Astrocyte of the spinal cord (primary cell): Measurements from ENCODE around the gene GALNT10.

Experiments
- DNase-seq: peaks from one replicate; pipeline ENCODE4 v3.0.0; 2011; ENCODE audit warnings: low read depth, low spot score
- H3K4me3 ChIP-seq: 2 replicates; pipeline ENCODE4 v1.5.1; 2011; ENCODE audit warnings: low read depth, mild to moderate bottlenecking, low read length, moderate library complexity
- in situ Hi-C: cut with HindIII; loops from 2 replicates; pipeline ENCODE4 v1.10.0; 2017; ENCODE audit warnings: low sequenced_read_pairs
- TF ChIP-seq, protein P1 (sequence below): IDR thresholded peaks from 2 replicates; pipeline ENCODE4 v1.5.1; 2012; ENCODE audit warnings: low read depth, mild to moderate bottlenecking, low read length, inconsistent platforms

GALNT10 gene

DNA sequence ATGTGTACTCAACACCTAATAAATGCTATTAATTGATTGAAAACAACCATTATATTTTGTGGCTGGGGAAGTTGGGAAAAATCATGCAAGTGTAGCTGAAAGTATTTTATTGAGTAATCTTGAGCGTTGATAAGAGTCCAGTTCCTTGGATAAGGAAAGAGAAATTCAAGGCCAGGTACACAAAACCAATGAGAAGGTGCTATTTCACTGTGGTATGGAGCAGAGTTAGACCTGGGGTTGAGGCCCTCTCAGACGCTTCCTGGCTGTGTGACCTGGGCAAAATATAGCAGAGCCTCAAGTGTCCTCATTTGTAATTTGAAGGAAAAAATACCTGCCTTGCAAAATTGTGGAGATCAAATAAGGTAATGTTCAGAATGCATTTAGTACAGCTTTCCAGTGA lies 50.1 kb downstream of the GALNT10 start:
- TF ChIP-seq, protein P1, sequence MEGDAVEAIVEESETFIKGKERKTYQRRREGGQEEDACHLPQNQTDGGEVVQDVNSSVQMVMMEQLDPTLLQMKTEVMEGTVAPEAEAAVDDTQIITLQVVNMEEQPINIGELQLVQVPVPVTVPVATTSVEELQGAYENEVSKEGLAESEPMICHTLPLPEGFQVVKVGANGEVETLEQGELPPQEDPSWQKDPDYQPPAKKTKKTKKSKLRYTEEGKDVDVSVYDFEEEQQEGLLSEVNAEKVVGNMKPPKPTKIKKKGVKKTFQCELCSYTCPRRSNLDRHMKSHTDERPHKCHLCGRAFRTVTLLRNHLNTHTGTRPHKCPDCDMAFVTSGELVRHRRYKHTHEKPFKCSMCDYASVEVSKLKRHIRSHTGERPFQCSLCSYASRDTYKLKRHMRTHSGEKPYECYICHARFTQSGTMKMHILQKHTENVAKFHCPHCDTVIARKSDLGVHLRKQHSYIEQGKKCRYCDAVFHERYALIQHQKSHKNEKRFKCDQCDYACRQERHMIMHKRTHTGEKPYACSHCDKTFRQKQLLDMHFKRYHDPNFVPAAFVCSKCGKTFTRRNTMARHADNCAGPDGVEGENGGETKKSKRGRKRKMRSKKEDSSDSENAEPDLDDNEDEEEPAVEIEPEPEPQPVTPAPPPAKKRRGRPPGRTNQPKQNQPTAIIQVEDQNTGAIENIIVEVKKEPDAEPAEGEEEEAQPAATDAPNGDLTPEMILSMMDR, result no peak
- in situ Hi-C loops, result no loop called here
- H3K4me3 ChIP-seq, result no peak overlapping the region
- no peak for DNase-seq

DNA sequence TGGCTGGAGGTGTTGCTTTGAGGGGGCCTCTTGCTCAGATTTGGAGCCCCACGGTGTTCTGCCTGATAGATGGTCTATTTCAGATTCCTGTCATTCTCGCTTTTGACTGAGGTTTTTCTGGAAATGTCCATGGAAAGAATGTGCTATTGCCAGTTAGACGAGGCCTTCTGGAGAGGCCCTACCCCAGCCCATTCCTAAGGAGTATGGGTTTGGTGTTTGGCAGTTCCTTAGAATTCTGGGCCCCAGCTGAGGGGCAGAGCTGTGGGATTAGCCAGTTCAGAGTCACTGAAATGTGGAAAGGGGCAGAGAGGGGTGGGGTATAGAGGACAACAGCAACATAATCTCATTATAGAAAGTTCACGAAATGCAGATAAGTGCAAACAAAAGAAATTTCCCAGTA lies 50.5 kb downstream of the GALNT10 start:
- no peak for DNase-seq
- TF ChIP-seq, protein P1, result no peak
- H3K4me3 ChIP-seq, result no peak overlapping the region
- in situ Hi-C loops, result no loop called here

DNA sequence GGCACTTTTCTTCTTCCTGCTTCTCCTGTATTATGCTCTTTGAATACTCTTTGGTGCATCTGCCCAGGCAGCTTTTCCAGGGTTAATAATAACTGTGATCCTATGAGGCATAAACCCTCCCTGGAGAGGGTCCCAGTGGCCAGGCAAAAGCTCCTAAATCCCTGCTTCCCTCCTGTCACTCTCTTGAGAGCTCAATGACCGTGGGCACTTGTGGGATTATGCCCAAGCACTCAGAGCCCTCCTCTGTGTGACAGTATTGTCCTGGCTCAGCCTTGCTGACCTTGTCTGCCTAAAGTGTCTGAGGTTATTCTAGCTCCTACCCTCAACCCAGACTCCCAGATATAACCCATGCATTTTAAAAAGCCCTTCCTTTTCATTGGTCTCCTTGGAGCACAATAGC lies 51.9 kb downstream of the GALNT10 start:
- H3K4me3 ChIP-seq, result no peak overlapping the region
- in situ Hi-C loops, result no loop called here
- TF ChIP-seq, protein P1, result no peak
- DNase-seq, result no peak

DNA sequence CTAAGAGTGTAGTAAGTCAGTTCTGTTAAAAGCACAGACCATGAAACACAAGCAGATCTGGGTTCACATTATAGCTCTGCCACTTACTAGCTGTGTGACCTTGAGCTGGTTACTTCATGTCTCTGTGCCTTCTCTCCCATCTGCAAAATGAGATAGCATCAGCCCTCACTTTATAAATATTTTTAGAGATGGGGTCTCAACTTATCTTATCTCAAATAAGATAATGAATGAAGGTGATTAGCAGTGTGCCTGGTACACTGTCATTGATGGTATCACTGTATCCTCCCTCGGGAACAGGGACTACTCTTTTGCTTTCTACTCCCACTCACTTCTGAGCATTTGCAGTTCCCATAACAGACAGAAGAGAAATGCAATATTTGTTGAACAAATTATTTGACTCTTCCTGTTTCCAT lies 52.4 kb downstream of the GALNT10 start:
- H3K4me3 ChIP-seq, result no peak overlapping the region
- TF ChIP-seq, protein P1, result no peak
- no peak for DNase-seq
- in situ Hi-C loops, result no loop called here

DNA sequence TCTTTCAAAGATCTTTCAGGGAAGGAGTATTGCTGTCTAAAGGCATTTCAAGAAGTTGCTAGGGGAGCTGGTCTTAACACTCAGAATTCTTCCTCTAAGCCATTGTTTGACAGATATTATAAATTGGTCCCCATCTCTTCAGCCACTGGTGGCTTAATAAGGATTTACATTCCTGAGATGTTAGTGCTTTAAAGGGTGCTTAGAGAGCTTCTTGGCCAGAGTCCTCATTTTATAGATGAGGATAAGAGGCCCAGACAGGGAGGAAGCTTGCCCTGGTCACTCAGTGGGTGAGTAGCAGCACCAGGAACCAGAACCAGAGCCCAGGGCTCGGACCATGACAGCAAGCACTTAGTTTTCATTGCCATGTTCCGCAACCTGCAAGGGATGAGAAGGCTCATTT lies 53.2 kb downstream of the GALNT10 start:
- DNase-seq, result peak; percentile 49
- no peak overlapping the region for H3K4me3 ChIP-seq
- TF ChIP-seq, protein P1, result no peak
- in situ Hi-C loops, result no loop called here

DNA sequence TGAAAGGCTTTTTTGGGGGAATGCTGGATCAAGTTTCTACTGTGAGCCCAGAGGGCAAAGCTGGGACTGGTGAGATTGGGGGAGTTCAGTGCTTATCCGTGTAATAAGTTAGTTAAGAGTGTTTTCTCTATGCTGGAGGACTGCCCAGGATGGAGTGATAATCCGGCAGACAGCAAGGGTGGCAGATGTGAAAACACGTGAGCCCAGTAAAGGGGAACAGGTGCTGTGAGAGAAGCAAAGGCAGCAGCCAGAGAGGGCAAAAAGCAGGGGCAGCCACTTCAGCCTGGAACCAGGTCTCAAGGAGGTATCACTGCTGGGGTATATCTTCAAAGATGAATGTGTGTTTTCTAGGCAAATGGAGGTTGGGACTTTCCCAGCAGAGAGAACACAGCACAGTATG lies 53.9 kb downstream of the GALNT10 start:
- TF ChIP-seq, protein P1, result no peak
- H3K4me3 ChIP-seq, result no peak overlapping the region
- no peak for DNase-seq
- in situ Hi-C loops, result no loop called here

DNA sequence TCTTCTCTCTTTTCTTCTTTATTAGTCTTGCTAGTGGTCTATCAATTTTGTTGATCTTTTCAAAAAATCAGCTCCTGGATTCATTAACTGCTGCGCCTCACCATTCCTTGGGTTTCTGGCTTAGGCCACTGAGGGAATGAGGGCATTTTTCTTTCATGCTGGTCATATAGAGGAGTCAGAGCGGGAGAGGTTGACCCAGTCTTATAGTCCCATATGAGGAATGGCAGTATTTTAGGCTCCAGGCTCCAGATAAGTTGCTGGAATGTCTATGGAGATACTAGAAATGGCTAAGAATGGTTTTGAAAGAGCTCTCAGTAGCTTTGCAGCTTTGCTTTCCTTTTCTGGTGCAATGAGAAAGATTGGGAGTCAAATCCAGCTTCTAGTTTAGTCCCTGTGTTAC lies 58.2 kb downstream of the GALNT10 start:
- in situ Hi-C loops, result no loop called here
- TF ChIP-seq, protein P1, result no peak
- H3K4me3 ChIP-seq, result no peak overlapping the region
- no peak for DNase-seq
